Activated CD4-positive, alpha-beta T cell treated with anti-CD3 and anti-CD28 coated beads for 4 hours (primary cell): ENCODE data around the gene HOXD4.

Source experiments
- DNase-seq, 2 donors: peaks; one replicate each; pipeline ENCODE4 v3.0.0-alpha.2; 2020

HOXD4 gene

GRCh38 chr2:176200971-176201370, 49.6 kb downstream of the HOXD4 start:
- no peak for DNase-seq

- no peak for DNase-seq
Observed at GRCh38 chr2:176202491-176202890, 51.1 kb downstream of the HOXD4 start.
